GM21529 (cell line): ENCODE data around the gene NHEJ1.
"Not testable (repeated sequence)": the region's sequence is repeated elsewhere in the genome, so short reads cannot be mapped to it uniquely, and the experiment has no call there.

Experiments used
- ATAC-seq: cut with Tn5 transposase; IDR thresholded peaks from one replicate; pipeline ENCODE4 v1.9.1; 2021; ENCODE audit not compliant: unreplicated experiment

The NHEJ1 gene

GRCh38 chr2:219160186-219161017 is at the start of gene NHEJ1:
Gene NHEJ1 (minus strand): TSS chr2:219160815. CDS start chr2:219158362, 2,453 bp downstream.
- peak; percentile 90 for ATAC-seq

- no peak for ATAC-seq
Observed at GRCh38 chr2:219209236-219210195, 48.9 kb upstream of the NHEJ1 start.

GRCh38 chr2:219207884-219208740 is 47.5 kb upstream of the NHEJ1 start:
- no peak for ATAC-seq

GRCh38 chr2:219207134-219207883 is 46.7 kb upstream of the NHEJ1 start:
- no peak for ATAC-seq

GRCh38 chr2:219206328-219207133 is 45.9 kb upstream of the NHEJ1 start, which contains the start of gene ZFAND2B:
Gene ZFAND2B (plus strand): TSS chr2:219206782. CDS start chr2:219206988, 206 bp downstream.
- peak; percentile 96 for ATAC-seq

GRCh38 chr2:219205981-219206327 is 45.3 kb upstream of the NHEJ1 start:
- no peak for ATAC-seq

- ATAC-seq = no peak
Observed at GRCh38 chr2:219205165-219205538, 44.5 kb upstream of the NHEJ1 start.

GRCh38 chr2:219204425-219205164 is 44.0 kb upstream of the NHEJ1 start:
- ATAC-seq = no peak

GRCh38 chr2:219201331-219201730 is 40.7 kb upstream of the NHEJ1 start:
- not testable (repeated sequence) for ATAC-seq

- not testable (repeated sequence) for ATAC-seq
Observed at GRCh38 chr2:219200502-219201326, 40.1 kb upstream of the NHEJ1 start.

GRCh38 chr2:219199470-219200211 is 39.0 kb upstream of the NHEJ1 start:
- ATAC-seq = no peak

- ATAC-seq = no peak
Observed at GRCh38 chr2:219198974-219199373, 38.4 kb upstream of the NHEJ1 start.

GRCh38 chr2:219197388-219197787 is 36.8 kb upstream of the NHEJ1 start:
- ATAC-seq = no peak

- no peak for ATAC-seq
Observed at GRCh38 chr2:219186754-219187456, 26.3 kb upstream of the NHEJ1 start.

GRCh38 chr2:219184121-219184520 is 23.5 kb upstream of the NHEJ1 start:
- ATAC-seq = no peak

- no peak for ATAC-seq
Observed at GRCh38 chr2:219183151-219183772, 22.6 kb upstream of the NHEJ1 start.
